ENCODE measurements around the gene ROM1.

- TF ChIP-seq POLR2A (IDR thresholded peaks at IDR 0.05) (no peak), CTCF (IDR thresholded peaks at IDR 0.05) (no peak), EP300 (IDR thresholded peaks at IDR 0.05; ENCODE audit: low read depth) (no peak)
Observed at GRCh38 chr11:62610403-62610802, 2.7 kb upstream of the ROM1 start.
